NCI-H2227 treated with DMSO at 0.1 percent for 48 hours (cell line): ENCODE results near the gene PDHA1.

Source experiments
- DNase-seq: peaks from one replicate; lab custom pipeline; 2025; lab: John Stamatoyannopoulos, UW

The PDHA1 gene

DNA sequence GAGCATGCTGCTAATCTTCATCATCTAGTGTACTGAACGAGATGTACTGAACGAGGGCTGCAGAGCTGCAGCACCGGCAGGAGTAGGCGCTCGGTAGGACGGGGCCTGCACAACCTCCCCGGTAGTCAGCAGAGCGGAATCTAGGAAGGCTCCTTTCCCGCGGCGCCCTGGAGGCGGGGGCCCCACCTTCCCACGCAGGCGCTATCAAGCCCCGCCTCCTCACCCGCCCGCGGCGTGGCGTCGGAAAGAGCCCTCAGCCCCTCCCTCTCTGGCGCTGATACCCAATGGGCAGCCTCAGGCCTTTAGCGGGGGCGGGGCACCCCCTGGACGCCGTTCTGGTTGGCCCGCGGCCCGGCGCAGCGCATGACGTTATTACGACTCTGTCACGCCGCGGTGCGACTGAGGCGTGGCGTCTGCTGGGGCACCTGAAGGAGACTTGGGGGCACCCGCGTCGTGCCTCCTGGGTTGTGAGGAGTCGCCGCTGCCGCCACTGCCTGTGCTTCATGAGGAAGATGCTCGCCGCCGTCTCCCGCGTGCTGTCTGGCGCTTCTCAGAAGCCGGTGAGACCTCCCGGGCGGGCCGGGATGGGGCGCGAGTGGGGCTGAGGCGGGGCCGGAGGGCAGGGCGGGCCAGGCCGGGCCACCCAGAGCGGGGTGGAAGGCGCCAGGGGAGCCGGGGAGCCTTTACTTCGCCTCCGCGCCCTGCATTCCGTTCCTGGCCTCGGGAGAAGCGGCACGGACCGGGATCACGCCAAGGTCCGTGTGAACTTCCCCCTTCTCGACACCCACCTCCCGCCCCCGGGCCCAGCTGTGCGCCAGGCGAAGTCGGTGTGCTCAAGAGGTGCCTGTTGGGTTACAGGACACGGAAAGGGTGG is at the start of gene PDHA1:
Gene PDHA1 (plus strand): TSS at position 393 of the 874 bp plus-strand sequence. CDS start 111 bp downstream, at position 504.
- peak; percentile 97 for DNase-seq

DNA sequence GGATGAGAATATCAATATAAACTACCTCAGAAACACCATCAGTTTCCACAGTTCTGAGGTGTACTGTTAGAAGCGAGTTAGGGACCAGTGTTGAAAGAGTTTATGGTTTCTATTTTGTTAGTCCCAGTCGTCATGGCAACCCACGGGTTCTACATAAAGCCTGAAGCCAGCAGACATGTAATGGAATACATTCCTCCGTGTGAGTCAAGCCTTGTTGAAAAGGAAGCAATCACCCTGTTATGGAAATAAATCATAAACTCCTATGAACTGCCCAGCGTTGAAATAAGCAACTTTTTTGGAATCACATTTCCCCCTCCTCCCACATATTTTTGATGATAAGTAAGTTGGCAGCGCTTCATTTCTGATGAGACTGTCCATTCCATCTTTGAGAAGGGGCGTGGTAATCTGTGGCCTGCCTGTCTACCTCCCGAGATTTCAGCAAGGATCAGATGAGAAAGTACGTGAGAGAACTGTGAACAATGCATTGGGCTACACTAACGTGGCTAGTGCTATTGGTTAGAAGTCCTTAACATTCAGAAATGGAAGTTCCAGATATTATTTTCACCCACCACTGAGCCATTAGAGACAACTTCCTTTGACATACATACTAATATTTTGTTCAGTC is 40.4 kb upstream of the PDHA1 start:
- DNase-seq = no peak

- DNase-seq = no peak
Measured at GRCh38 chrX:19326567-19326966, 17.2 kb upstream of the PDHA1 start.

DNA sequence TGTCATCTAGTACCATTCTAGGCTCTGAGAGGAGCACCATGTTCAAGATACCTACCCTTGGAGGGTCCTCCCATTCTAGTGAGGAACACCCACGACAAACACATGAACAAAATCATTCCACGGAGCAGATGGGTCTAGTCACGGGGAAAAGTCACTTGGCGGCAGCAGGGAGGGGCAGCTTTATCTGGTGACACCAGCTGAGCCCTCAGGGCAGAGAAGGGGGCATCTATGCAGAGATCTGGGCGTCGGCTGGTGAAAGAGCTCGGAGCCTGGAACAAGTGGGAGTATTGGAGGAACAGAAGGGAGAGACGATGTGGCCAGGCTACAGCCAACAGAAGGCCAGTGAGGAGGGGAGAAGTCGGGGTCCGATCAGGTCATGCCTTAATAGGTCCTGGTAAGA is 11.9 kb upstream of the PDHA1 start:
- DNase-seq = no peak

DNA sequence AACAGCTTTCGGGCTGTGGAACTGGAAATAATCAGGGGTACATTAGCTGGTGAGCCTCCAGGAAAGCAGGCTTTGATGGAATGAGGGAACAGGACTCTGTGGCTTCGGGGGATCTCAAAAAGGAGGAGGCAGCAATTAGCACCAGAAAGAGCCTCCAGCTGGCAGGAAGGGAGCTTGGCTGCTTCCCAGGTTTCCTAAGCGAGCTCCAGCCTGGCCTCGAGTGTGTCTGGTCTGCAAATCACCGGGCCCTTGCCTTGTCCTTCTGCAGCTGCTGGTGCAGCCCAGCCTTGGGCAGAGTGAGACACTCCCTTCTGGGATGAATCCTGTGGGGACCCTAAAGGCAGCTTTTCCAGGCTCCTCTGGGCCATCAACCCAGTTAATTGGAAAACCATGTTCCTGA is 10.7 kb upstream of the PDHA1 start:
- DNase-seq = peak; percentile 5

DNA sequence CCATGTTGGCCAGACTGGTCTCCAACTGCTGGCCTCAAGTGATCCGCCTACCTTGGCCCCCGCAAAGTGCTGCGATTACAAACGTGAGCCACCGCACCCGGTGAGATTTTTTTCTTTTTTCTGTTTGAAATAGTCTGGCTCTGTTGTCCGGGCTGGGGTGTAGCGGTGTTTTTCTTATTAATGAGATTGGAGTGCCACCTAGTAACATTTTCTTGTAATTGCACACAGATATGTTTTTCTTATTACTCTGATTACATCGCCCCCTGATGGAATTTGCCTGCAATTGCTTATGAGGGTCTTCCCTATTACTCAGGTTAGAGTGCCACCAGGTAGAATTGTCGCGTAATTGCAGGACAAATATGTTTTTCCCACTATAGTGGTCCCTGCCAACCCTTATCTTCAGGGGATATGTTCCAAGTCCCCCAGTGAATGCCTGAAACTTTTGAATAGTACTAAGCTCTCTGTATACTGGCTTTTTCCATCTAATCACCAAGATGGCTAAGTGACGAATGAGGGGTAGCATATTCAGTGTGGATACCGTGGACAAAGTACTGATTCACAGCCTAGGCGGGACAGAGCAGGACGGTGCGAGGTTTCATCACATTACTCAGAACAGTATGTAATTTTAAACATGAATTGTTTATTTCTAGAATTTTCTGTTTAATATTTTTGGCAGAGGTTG is 8.6 kb upstream of the PDHA1 start:
- no peak for DNase-seq

DNA sequence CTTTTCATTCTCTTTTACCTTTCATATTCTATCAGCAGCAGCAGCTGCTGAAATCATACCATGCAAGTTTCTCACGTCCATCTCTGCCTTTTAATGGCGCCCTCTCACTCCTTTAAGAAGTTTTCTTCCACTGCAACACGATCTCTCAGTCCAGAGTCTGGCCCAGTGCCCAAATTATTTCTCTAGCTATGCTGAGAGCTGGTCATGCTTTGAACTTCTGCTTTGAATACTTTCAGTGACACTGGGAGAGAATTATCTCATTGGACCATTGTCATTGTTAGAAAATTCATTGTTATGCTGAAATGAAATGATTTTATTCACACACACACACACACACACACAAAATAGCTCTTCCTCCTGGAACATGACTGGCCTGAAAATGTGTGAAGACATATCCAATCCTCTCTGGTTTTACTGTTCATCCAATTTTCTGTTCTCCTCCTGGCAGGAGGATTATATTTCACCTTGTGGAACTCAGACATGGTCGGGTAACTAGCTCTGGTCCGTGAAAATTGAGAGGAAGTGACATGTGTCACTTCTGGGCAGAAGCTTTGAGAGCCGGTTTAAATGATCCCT is 1.3 kb upstream of the PDHA1 start:
- no peak for DNase-seq

GRCh38 chrX:19343085-19343534 is 617 bp upstream of the PDHA1 start:
- no peak for DNase-seq

GRCh38 chrX:19344661-19345060 is 934 bp downstream of the PDHA1 start:
- DNase-seq = no peak

DNA sequence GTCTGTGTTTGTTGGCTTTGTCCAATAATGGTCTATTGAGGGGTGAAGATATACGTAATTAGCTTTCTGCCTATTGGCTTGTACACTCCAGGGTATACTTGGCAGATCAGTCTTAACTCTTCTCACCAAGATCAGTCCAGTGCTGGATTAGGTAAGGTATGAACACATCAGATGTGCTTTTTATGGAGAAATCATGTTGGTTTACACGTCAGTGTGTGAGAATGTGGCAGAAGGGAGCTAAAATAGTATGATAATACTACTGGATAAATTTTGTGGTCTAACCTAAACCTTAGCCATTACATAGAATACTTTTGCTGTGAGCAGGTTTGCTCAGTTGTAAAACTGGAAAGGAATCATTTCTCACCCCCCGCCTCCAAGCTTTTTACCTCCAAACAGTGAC is 4.2 kb downstream of the PDHA1 start:
- no peak for DNase-seq

DNA sequence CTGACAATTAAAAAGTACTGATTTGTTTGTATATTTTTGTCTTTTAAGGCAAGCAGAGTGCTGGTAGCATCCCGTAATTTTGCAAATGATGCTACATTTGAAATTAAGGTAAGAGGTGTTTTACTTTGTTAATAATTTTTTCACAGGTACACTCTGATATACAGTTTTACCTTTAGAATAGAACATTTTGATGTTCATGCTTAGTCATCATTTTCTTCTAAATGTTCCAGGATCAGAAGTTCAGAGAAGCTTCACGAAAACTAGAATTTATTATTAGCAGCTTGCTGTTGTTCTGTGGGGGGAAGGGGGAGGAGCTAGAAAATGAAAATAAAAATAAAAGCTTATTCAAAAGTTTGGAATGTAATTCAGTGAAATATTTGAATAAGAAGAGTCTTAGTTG is 5.5 kb downstream of the PDHA1 start:
- DNase-seq = no peak

GRCh38 chrX:19350941-19351384 is 7.2 kb downstream of the PDHA1 start:
- no peak for DNase-seq

DNA sequence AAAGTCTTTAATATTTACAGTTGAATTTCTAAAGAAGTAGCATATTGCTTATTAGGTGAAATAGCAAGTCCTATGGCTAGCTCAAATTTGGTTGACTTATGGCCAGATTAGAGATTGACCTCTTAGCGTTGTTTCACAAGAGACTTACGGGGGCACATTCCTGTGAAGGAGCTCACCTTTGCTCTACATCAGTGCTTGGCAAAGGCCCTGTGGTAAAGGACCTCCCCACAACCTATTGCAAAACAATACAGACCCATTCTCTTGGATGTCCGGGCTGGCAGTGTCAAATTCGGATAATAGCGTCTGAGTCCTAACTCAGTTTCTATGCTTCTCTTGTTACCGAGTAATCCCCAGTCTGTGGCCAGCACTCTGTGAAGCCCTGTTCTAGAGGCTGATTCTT is 10.9 kb downstream of the PDHA1 start:
- DNase-seq = no peak

DNA sequence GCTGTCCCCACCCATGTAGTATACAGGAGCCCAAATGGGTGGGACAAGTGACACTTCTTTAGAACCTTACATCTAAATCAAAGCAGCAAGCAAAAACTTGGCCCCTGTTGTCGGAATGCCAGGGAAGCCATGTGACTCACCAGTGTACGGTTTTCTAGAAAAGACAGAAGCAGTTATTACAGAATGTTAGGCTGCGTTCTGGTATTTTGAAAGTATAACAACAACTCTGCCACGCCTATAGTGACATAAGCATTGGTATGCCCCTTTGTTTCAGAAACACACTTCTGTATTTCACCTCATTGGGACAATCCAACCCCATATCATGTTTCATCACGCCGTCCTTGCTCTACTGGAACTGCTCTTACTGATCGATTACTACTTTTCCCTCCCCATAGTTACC is 14.8 kb downstream of the PDHA1 start:
- DNase-seq = no peak

GRCh38 chrX:19360903-19361302 is 17.2 kb downstream of the PDHA1 start:
- no peak for DNase-seq

DNA sequence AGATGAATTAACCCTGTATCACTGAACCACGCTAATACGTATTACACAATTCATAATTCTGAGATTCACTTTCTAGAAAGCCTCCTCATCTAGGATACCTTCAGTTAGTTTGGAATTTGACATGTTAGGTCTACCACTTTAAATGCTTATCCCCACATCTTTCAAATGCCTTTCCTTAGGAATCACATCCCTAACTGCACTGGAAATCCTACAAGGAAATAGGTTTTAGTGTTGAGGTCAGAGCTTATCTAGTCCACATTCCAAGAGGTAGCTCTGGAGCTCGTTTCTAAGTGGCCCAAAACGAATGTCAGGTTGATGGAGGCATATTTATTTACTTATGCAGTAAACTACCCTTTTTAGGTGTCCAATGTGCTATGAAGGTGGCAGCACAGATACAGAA is 18.0 kb downstream of the PDHA1 start:
- no peak for DNase-seq

- no peak for DNase-seq
Measured at GRCh38 chrX:19368576-19368975, 24.8 kb downstream of the PDHA1 start.

DNA sequence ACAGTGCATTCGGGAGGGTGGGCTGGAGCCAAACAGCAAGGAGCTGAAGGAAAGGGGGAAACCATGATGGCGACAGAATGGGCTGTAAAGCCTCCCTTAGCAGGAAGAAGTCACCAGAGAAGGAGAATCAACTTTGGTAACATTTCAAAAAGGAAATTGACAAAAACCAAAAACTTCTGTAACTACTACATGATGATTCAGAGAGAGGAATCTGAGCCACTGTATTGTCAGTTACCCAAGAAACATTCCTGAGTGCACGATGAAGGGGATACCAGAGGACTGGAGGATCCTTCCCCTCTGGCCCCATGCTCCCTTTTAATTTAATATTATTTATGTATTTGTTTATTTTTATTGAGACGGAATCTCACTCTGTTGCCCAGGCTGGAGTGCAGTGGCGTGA is 26.3 kb downstream of the PDHA1 start:
- no peak for DNase-seq

- DNase-seq = peak; percentile 62
Measured at GRCh38 chrX:19372170-19372546, 28.4 kb downstream of the PDHA1 start.

- peak; percentile 11 for DNase-seq
Measured at GRCh38 chrX:19372547-19373331, 29.0 kb downstream of the PDHA1 start.

GRCh38 chrX:19373351-19373891 is 29.7 kb downstream of the PDHA1 start:
- DNase-seq = no peak
